M059J (cell line): ENCODE data around the gene FOXK2. TPM values are rescaled to one million over a fixed set of nuclear protein-coding genes. Genes with fewer than 3 reads are reported as not detected.
"Not testable (repeated sequence)": the region's sequence is repeated elsewhere in the genome, so short reads cannot be mapped to it uniquely, and the experiment has no call there.

ENCODE experiments used
- DNase-seq: peaks from one replicate; pipeline ENCODE4 v3.0.0-alpha.2; 2012; ENCODE audit warnings: low read depth
- total RNA-seq: library from RNA; depleted of rRNA; stranded (reverse); fragments of >200 nt; shearing (Covaris generic); gene quantifications from 2 replicates; pipeline ENCODE4 v1.2.3, GENCODE V29; 2014

Gene FOXK2
- total RNA-seq, 1 experiment from 2014 or later: 30.7 TPM

GRCh38 chr17:82534401-82534812 is 14.9 kb downstream of the FOXK2 start:
- DNase-seq: no peak

GRCh38 chr17:82536512-82537201 is 17.1 kb downstream of the FOXK2 start:
- DNase-seq: no peak

GRCh38 chr17:82537228-82537627 is 17.7 kb downstream of the FOXK2 start:
- not testable (repeated sequence) for DNase-seq

GRCh38 chr17:82539076-82539475 is 19.5 kb downstream of the FOXK2 start:
- not testable (repeated sequence) for DNase-seq

- no peak for DNase-seq
These were observed 22.9 kb downstream of the FOXK2 start for GRCh38 chr17:82542439-82542838.

GRCh38 chr17:82544431-82545070 is 25.0 kb downstream of the FOXK2 start:
- no peak for DNase-seq

GRCh38 chr17:82545071-82545462 is 25.5 kb downstream of the FOXK2 start:
- no peak for DNase-seq

- no peak for DNase-seq
These were observed 28.4 kb downstream of the FOXK2 start for GRCh38 chr17:82547981-82548380.

GRCh38 chr17:82548681-82549303 is 29.3 kb downstream of the FOXK2 start:
- no peak for DNase-seq

- DNase-seq: peak; percentile 66
These were observed 32.4 kb downstream of the FOXK2 start for GRCh38 chr17:82551779-82552457.

GRCh38 chr17:82552580-82552979 is 33.0 kb downstream of the FOXK2 start:
- no peak for DNase-seq

GRCh38 chr17:82553210-82553930 is 33.8 kb downstream of the FOXK2 start:
- DNase-seq: no peak

- DNase-seq: not testable (repeated sequence)
These were observed 38.0 kb downstream of the FOXK2 start for GRCh38 chr17:82557510-82557909.

- no peak for DNase-seq
These were observed 40.2 kb downstream of the FOXK2 start for GRCh38 chr17:82559566-82560251.

- DNase-seq: no peak
These were observed 40.7 kb downstream of the FOXK2 start for GRCh38 chr17:82560252-82560642.

GRCh38 chr17:82560802-82561428 is 41.4 kb downstream of the FOXK2 start:
- DNase-seq: peak; percentile 19

GRCh38 chr17:82561429-82562035 is 42.0 kb downstream of the FOXK2 start:
- DNase-seq: no peak

- not testable (repeated sequence) for DNase-seq
These were observed 43.2 kb downstream of the FOXK2 start for GRCh38 chr17:82562718-82563220.

GRCh38 chr17:82563318-82563717 is 43.8 kb downstream of the FOXK2 start:
- DNase-seq: no peak

GRCh38 chr17:82563745-82564144 is 44.2 kb downstream of the FOXK2 start:
- not testable (repeated sequence) for DNase-seq
